GM23248 (cell line): ENCODE measurements around the gene SYNPO. TPM values are rescaled to one million over a fixed set of nuclear protein-coding genes. Genes with fewer than 3 reads are reported as not detected.
A peak's percentile ranks its signal among the peaks of the same experiment; 100 is the strongest.

Experiments
- DNase-seq: peaks from one replicate; pipeline ENCODE4 v3.0.0-alpha.2; 2015
- H2AFZ ChIP-seq: fragments of 200-600 bp; sonication (generic); 2 replicates; pipeline ENCODE4 v1.6.1; 2016; ENCODE audit warnings: antibody characterized with exemption
- H3F3A ChIP-seq: fragments of 200-600 bp; sonication (generic); 2 replicates; pipeline ENCODE4 v1.6.1; 2016; ENCODE audit warnings: mild to moderate bottlenecking, antibody characterized with exemption, mixed run types; ENCODE audit not compliant: insufficient read depth
- H3K27ac ChIP-seq: fragments of 200-600 bp; sonication (generic); 2 replicates; pipeline ENCODE4 v1.5.1; 2016; ENCODE audit warnings: mild to moderate bottlenecking
- H3K27me3 ChIP-seq: fragments of 200-600 bp; sonication (generic); replicated peaks from 2 replicates; pipeline ENCODE4 v1.6.1; 2016; ENCODE audit warnings: mild to moderate bottlenecking; ENCODE audit not compliant: insufficient read depth
- H3K36me3 ChIP-seq: fragments of 200-600 bp; sonication (generic); 2 replicates; pipeline ENCODE4 v1.6.1; 2016; ENCODE audit warnings: low read depth, mild to moderate bottlenecking
- H3K4me1 ChIP-seq: fragments of 200-600 bp; sonication (generic); 2 replicates; pipeline ENCODE4 v1.6.1; 2016; ENCODE audit warnings: mild to moderate bottlenecking; ENCODE audit not compliant: insufficient read depth
- H3K4me2 ChIP-seq: fragments of 200-600 bp; sonication (generic); one replicate; pipeline ENCODE4 v1.6.1; 2016; ENCODE audit warnings: mild to moderate bottlenecking; ENCODE audit not compliant: unreplicated experiment
- H3K4me3 ChIP-seq: fragments of 200-600 bp; sonication (generic); 2 replicates; pipeline ENCODE4 v1.5.1; 2016; ENCODE audit warnings: mild to moderate bottlenecking
- H3K79me2 ChIP-seq: fragments of 200-600 bp; sonication (generic); 2 replicates; pipeline ENCODE4 v1.6.1; 2016; ENCODE audit warnings: mild to moderate bottlenecking; ENCODE audit not compliant: insufficient read depth
- H3K9ac ChIP-seq: fragments of 200-600 bp; sonication (generic); 2 replicates; pipeline ENCODE4 v1.6.1; 2016; ENCODE audit warnings: mild to moderate bottlenecking
- H3K9me2 ChIP-seq: fragments of 200-600 bp; sonication (generic); 2 replicates; pipeline ENCODE4 v1.6.1; 2016; ENCODE audit warnings: mixed run types, mild to moderate bottlenecking, moderate library complexity; ENCODE audit not compliant: insufficient read depth
- H3K9me3 ChIP-seq: fragments of 200-600 bp; sonication (generic); one replicate; pipeline ENCODE4 v1.6.1; 2017; ENCODE audit warnings: low read depth
- H4K20me1 ChIP-seq: fragments of 200-600 bp; sonication (generic); 2 replicates; pipeline ENCODE4 v1.6.0; 2016; ENCODE audit not compliant: insufficient read depth
- EZH2 ChIP-seq: fragments of 200-600 bp; sonication (generic); IDR thresholded peaks from 2 replicates; pipeline ENCODE4 v1.6.1; 2018; ENCODE audit warnings: antibody characterized with exemption, mild to moderate bottlenecking; ENCODE audit not compliant: insufficient read depth, poor library complexity, severe bottlenecking
- EZH2phosphoT487 ChIP-seq: fragments of 200-600 bp; sonication (generic); IDR thresholded peaks from 2 replicates; pipeline ENCODE4 v1.6.1; 2018; ENCODE audit warnings: antibody characterized with exemption, moderate library complexity, mild to moderate bottlenecking, low read depth; ENCODE audit not compliant: insufficient read depth
- WGBS, 2 experiments: methylation state at CpG; one replicate each; pipeline ENCODE4 v1.1.6; 2015 to 2017; ENCODE audit warnings: low lambda C conversion rate in 2 of 2, low coverage in 1 of 2; ENCODE audit errors: missing lambda C conversion rate in 2 of 2; 5-methylcytosine and 5-hydroxymethylcytosine counted together
- in situ Hi-C: fragments of 300-500 bp; cut with MboI; formaldehyde crosslinking; loops from 2 replicates; pipeline ENCODE4 v1.15.0; 2020
- polyA plus RNA-seq: library from polyadenylated mRNA; unstranded; fragments of >200 nt; fragmentation: Nextera tagmentation; extraction: Ambion mirVana; gene quantifications from 2 replicates; pipeline ENCODE4 v1.2.1, GENCODE V29; 2016
- total RNA-seq: library from RNA; depleted of rRNA; stranded (reverse); fragments of >200 nt; shearing (Covaris generic); gene quantifications from 2 replicates; pipeline ENCODE4 v1.2.3, GENCODE V29; 2014

The SYNPO gene
- total and polyA plus RNA-seq, 2 experiments from 2014 or later: 5.6 to 6.1 TPM

GRCh38 chr5:150630461-150631325 is 9.8 kb upstream of the SYNPO start:
- Histone ChIP-seq H3K4me3 (no peak overlapping the region), H3K4me2 (no peak overlapping the region), H3K36me3 (no peaks in the 10 kb centered on the region), H3K4me1 (peaks cover 24% of the 10 kb centered on the region), H3K9ac (no peak overlapping the region), H3K27ac (no peak overlapping the region), H3K27me3 (no peaks in the 10 kb centered on the region), H3K9me2 (no peaks in the 10 kb centered on the region), H3K79me2 (peaks cover 8% of the 10 kb centered on the region; the same call in 1 of the 2 replicates), H3F3A (peaks cover 21% of the 10 kb centered on the region), H2AFZ (no peak overlapping the region), H3K9me3 (no peaks in the 10 kb centered on the region), H4K20me1 (no peaks in the 10 kb centered on the region)
- TF ChIP-seq EZH2phosphoT487 (no peak), EZH2 (no peak)
- in situ Hi-C loops: no loop called here
- DNase-seq: no peak
- 77 to 84% methylated on average over 7 to 9 of the region's 9 CpGs for WGBS, 2 experiments

GRCh38 chr5:150631326-150631701 is 9.1 kb upstream of the SYNPO start:
- no peaks in the 10 kb centered on the region for H3K9me2 ChIP-seq
- DNase-seq: no peak
- H3K9ac ChIP-seq: no peak overlapping the region
- peaks cover 27% of the 10 kb centered on the region for H3F3A ChIP-seq
- H3K4me3 ChIP-seq: no peak overlapping the region
- H3K27ac ChIP-seq: no peak overlapping the region
- no peak for TF ChIP-seq EZH2phosphoT487
- TF ChIP-seq EZH2: no peak
- in situ Hi-C loops: no loop called here
- peaks cover 31% of the 10 kb centered on the region for H3K4me1 ChIP-seq
- 96 to 98% methylated on average over 6 of the region's 6 CpGs for WGBS, 2 experiments
- no peak overlapping the region for H2AFZ ChIP-seq
- H3K79me2 ChIP-seq: peaks cover 5% of the 10 kb centered on the region; the same call in 1 of the 2 replicates
- H3K9me3 ChIP-seq: no peaks in the 10 kb centered on the region
- no peak overlapping the region for H3K4me2 ChIP-seq
- no peaks in the 10 kb centered on the region for H4K20me1 ChIP-seq
- H3K36me3 ChIP-seq: no peaks in the 10 kb centered on the region
- H3K27me3 ChIP-seq: no peaks in the 10 kb centered on the region

- H2AFZ ChIP-seq: no peak overlapping the region
- H3K9me2 ChIP-seq: no peaks in the 10 kb centered on the region
- peaks cover 42% of the 10 kb centered on the region for H3K4me1 ChIP-seq
- in situ Hi-C loops: no loop called here
- no peak overlapping the region for H3K4me2 ChIP-seq
- H4K20me1 ChIP-seq: no peaks in the 10 kb centered on the region
- peaks cover 31% of the 10 kb centered on the region for H3F3A ChIP-seq
- TF ChIP-seq EZH2phosphoT487: no peak
- TF ChIP-seq EZH2: no peak
- no peaks in the 10 kb centered on the region for H3K36me3 ChIP-seq
- WGBS, 2 experiments: 55 to 60% methylated on average over 10 of the region's 10 CpGs
- H3K4me3 ChIP-seq: no peak overlapping the region
- no peak overlapping the region for H3K9ac ChIP-seq
- no peaks in the 10 kb centered on the region for H3K27me3 ChIP-seq
- no peak overlapping the region for H3K27ac ChIP-seq
- H3K9me3 ChIP-seq: no peaks in the 10 kb centered on the region
- DNase-seq: peak; percentile 56
- peaks cover 5% of the 10 kb centered on the region; the same call in 1 of the 2 replicates for H3K79me2 ChIP-seq
These were observed 7.9 kb upstream of the SYNPO start for GRCh38 chr5:150632305-150633160.

GRCh38 chr5:150633429-150633828 is 7.0 kb upstream of the SYNPO start:
- Histone ChIP-seq H3K9me3 (no peaks in the 10 kb centered on the region), H3K4me3 (no peak overlapping the region), H3K9me2 (no peaks in the 10 kb centered on the region), H4K20me1 (no peaks in the 10 kb centered on the region), H3K27me3 (no peaks in the 10 kb centered on the region), H3F3A (peaks cover 22% of the 10 kb centered on the region), H3K27ac (no peak overlapping the region), H2AFZ (no peak overlapping the region), H3K9ac (no peak overlapping the region), H3K4me1 (peaks cover 44% of the 10 kb centered on the region), H3K79me2 (peaks cover 5% of the 10 kb centered on the region; the same call in 1 of the 2 replicates), H3K36me3 (no peaks in the 10 kb centered on the region), H3K4me2 (no peak overlapping the region)
- TF ChIP-seq EZH2 (no peak), EZH2phosphoT487 (no peak)
- DNase-seq: no peak
- in situ Hi-C loops: no loop called here
- 70 to 75% methylated on average over 2 of the region's 2 CpGs for WGBS, 2 experiments
